ENCODE measurements around the gene ZDHHC24.

ZDHHC24 gene

GRCh38 chr11:66479394-66480116 is 66.3 kb downstream of the ZDHHC24 start:
- peak; percentile 34 for DNase-seq (ENCODE audit: low read depth)
- no peak for TF ChIP-seq CTCF (conservative IDR thresholded peaks at IDR 0.05; ENCODE audit: control insufficient read depth, insufficient read depth, low read depth, low read length)
- peak overlapping the region; percentile 86 for H3K4me3 ChIP-seq (ENCODE audit: control insufficient read depth, low read depth, low read length)

GRCh38 chr11:66478729-66479393 is 67.0 kb downstream of the ZDHHC24 start:
- peak; percentile 75 for TF ChIP-seq CTCF (conservative IDR thresholded peaks at IDR 0.05; ENCODE audit: control insufficient read depth, insufficient read depth, low read depth, low read length)
- H3K4me3 ChIP-seq (ENCODE audit: control insufficient read depth, low read depth, low read length), result peak overlapping the region; percentile 86
- DNase-seq (ENCODE audit: low read depth), result no peak

GRCh38 chr11:66477263-66478201 is 68.3 kb downstream of the ZDHHC24 start:
- no peak for TF ChIP-seq CTCF (conservative IDR thresholded peaks at IDR 0.05; ENCODE audit: control insufficient read depth, insufficient read depth, low read depth, low read length)
- no peak for DNase-seq (ENCODE audit: low read depth)
- no peak overlapping the region for H3K4me3 ChIP-seq (ENCODE audit: control insufficient read depth, low read depth, low read length)

- TF ChIP-seq CTCF (conservative IDR thresholded peaks at IDR 0.05; ENCODE audit: control insufficient read depth, insufficient read depth, low read depth, low read length), result no peak
- no peak for DNase-seq (ENCODE audit: low read depth)
- no peak overlapping the region for H3K4me3 ChIP-seq (ENCODE audit: control insufficient read depth, low read depth, low read length)
Observed at GRCh38 chr11:66476841-66477251, 69.0 kb downstream of the ZDHHC24 start.

GRCh38 chr11:66476173-66476840 is 69.5 kb downstream of the ZDHHC24 start:
- H3K4me3 ChIP-seq (ENCODE audit: control insufficient read depth, low read depth, low read length), result no peak overlapping the region
- no peak for TF ChIP-seq CTCF (conservative IDR thresholded peaks at IDR 0.05; ENCODE audit: control insufficient read depth, insufficient read depth, low read depth, low read length)
- DNase-seq (ENCODE audit: low read depth), result no peak

All from fibroblast of mammary gland (primary cell).